Smooth muscle cell (in vitro differentiated cells): Measurements from ENCODE around the gene RNF6. TPM values are rescaled to one million over a fixed set of nuclear protein-coding genes. Genes with fewer than 3 reads are reported as not detected.

Experiments used
- DNase-seq: peaks from one replicate; lab custom pipeline; 2025; ENCODE audit not compliant: unreplicated experiment; lab: John Stamatoyannopoulos, UW
- H2AFZ ChIP-seq: fragments of 200-600 bp; sonication (generic); 2 replicates; pipeline ENCODE4 v1.6.0; 2016; ENCODE audit warnings: antibody characterized with exemption, low read depth, mild to moderate bottlenecking
- H3F3A ChIP-seq: fragments of 200-600 bp; sonication (generic); 2 replicates; pipeline ENCODE4 v1.6.0; 2017; ENCODE audit warnings: antibody characterized with exemption, low read depth
- H3K27ac ChIP-seq: fragments of 200-600 bp; sonication (generic); 2 replicates; pipeline ENCODE4 v1.5.1; 2016; ENCODE audit warnings: low read depth, mild to moderate bottlenecking
- H3K27me3 ChIP-seq: fragments of 200-600 bp; sonication (generic); 2 replicates; pipeline ENCODE4 v1.6.1; 2016; ENCODE audit warnings: low read depth, mild to moderate bottlenecking
- H3K36me3 ChIP-seq: fragments of 200-600 bp; sonication (generic); 2 replicates; pipeline ENCODE4 v1.5.1; 2016; ENCODE audit warnings: low read depth
- H3K4me1 ChIP-seq: fragments of 200-600 bp; sonication (generic); 2 replicates; pipeline ENCODE4 v1.5.1; 2016; ENCODE audit warnings: low read depth
- H3K4me2 ChIP-seq: fragments of 200-600 bp; sonication (generic); 2 replicates; pipeline ENCODE4 v1.6.0; 2016; ENCODE audit warnings: mild to moderate bottlenecking
- H3K4me3 ChIP-seq: fragments of 200-600 bp; sonication (generic); 2 replicates; pipeline ENCODE4 v1.5.1; 2016; ENCODE audit warnings: mild to moderate bottlenecking
- H3K79me2 ChIP-seq: fragments of 200-600 bp; sonication (generic); 2 replicates; pipeline ENCODE4 v1.6.0; 2016; ENCODE audit warnings: low read depth, mild to moderate bottlenecking
- H3K9ac ChIP-seq: fragments of 200-600 bp; sonication (generic); 2 replicates; pipeline ENCODE4 v1.6.0; 2016; ENCODE audit warnings: low read depth
- H3K9me3 ChIP-seq: fragments of 200-600 bp; sonication (generic); replicated peaks from 2 replicates; pipeline ENCODE4 v1.5.1; 2016; ENCODE audit warnings: low read depth
- H4K20me1 ChIP-seq: fragments of 200-600 bp; sonication (generic); 2 replicates; pipeline ENCODE4 v1.6.0; 2016; ENCODE audit warnings: low read depth
- WGBS: methylation state at CpG from one replicate; pipeline ENCODE4 v1.1.7; 2016; ENCODE audit warnings: low lambda C conversion rate; 5-methylcytosine and 5-hydroxymethylcytosine counted together
- polyA plus RNA-seq: library from polyadenylated mRNA; unstranded; fragments of >200 nt; fragmentation: Nextera tagmentation; extraction: Ambion mirVana; gene quantifications from 2 replicates; pipeline ENCODE4 v1.2.1, GENCODE V29; 2016
- total RNA-seq: library from RNA; depleted of rRNA; stranded (reverse); fragments of >200 nt; gene quantifications from 2 replicates; pipeline ENCODE4 v1.2.3, GENCODE V29; 2014
- TF ChIP-seq, protein P1 (sequence below): fragments of 200-600 bp; sonication (generic); IDR thresholded peaks from 2 replicates; pipeline ENCODE4 v1.5.1; 2017; ENCODE audit warnings: borderline replicate concordance, mild to moderate bottlenecking, antibody characterized with exemption; ENCODE audit not compliant: insufficient read depth, poor library complexity, severe bottlenecking

RNF6 gene
- total and polyA plus RNA-seq, 2 experiments from 2014 or later, result 27.8 to 47.3 TPM

DNA sequence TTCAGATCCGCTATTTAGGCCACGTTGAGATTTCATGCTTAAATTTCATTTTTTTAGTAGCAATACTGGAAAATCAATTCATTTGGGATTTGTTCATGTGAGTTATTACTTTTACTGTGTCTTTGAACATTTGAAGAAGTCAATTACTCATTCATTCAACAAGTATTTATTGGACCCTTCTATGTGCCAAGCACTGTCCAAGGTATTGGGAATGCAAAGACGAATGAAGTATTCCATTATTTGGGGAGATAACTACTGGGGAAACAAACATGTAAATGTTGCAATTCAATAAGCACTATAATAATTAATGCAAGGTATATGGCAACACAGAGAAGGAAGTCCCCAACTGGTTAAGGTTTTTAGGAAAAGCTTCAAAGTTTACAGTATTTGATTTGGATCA, 37.5 kb upstream of the RNF6 start:
- no peaks in the 10 kb centered on the region for H3K36me3 ChIP-seq
- H3K9ac ChIP-seq, result no peak overlapping the region
- H2AFZ ChIP-seq, result no peak overlapping the region
- H3K27me3 ChIP-seq, result no peaks in the 10 kb centered on the region
- no peak for DNase-seq
- no peaks in the 10 kb centered on the region for H3K9me3 ChIP-seq
- no peak overlapping the region for H3K4me2 ChIP-seq
- peaks cover 100% of the 10 kb centered on the region for H3K79me2 ChIP-seq
- H3K27ac ChIP-seq, result no peak overlapping the region
- H3F3A ChIP-seq, result no peaks in the 10 kb centered on the region
- TF ChIP-seq, protein P1, sequence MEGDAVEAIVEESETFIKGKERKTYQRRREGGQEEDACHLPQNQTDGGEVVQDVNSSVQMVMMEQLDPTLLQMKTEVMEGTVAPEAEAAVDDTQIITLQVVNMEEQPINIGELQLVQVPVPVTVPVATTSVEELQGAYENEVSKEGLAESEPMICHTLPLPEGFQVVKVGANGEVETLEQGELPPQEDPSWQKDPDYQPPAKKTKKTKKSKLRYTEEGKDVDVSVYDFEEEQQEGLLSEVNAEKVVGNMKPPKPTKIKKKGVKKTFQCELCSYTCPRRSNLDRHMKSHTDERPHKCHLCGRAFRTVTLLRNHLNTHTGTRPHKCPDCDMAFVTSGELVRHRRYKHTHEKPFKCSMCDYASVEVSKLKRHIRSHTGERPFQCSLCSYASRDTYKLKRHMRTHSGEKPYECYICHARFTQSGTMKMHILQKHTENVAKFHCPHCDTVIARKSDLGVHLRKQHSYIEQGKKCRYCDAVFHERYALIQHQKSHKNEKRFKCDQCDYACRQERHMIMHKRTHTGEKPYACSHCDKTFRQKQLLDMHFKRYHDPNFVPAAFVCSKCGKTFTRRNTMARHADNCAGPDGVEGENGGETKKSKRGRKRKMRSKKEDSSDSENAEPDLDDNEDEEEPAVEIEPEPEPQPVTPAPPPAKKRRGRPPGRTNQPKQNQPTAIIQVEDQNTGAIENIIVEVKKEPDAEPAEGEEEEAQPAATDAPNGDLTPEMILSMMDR, result no peak
- peaks cover 38% of the 10 kb centered on the region for H3K4me1 ChIP-seq
- 90% methylated on average over 3 of the region's 3 CpGs for WGBS
- no peak overlapping the region for H3K4me3 ChIP-seq
- peaks cover 86% of the 10 kb centered on the region for H4K20me1 ChIP-seq

DNA sequence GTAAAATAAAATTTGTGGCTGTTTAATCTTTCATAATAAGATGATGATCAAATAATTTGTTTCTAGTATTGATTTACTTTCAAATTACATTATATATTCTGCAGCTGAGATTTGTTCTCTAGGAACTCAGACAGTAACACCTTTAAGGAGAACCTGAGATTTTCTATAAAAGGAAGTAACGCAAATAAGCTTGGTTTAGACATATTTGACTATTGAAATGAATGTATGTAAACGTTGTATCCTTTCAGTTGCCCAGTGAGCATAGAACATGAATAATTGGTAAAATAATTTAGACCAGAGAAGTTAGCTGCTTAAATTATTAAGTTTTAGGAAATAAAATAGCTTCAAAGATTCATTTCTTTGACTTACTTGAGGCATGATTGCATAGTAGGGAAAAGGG, 34.9 kb upstream of the RNF6 start:
- peaks cover 38% of the 10 kb centered on the region for H3K4me1 ChIP-seq
- no peaks in the 10 kb centered on the region for H3F3A ChIP-seq
- no peak overlapping the region for H3K27ac ChIP-seq
- H3K9ac ChIP-seq, result no peak overlapping the region
- H3K9me3 ChIP-seq, result no peaks in the 10 kb centered on the region
- H3K4me3 ChIP-seq, result peak overlapping the region; percentile 87
- H3K27me3 ChIP-seq, result no peaks in the 10 kb centered on the region
- H3K36me3 ChIP-seq, result no peaks in the 10 kb centered on the region
- peaks cover 78% of the 10 kb centered on the region for H3K79me2 ChIP-seq
- peak overlapping the region; percentile 91 for H3K4me2 ChIP-seq
- 54% methylated on average over 2 of the region's 2 CpGs for WGBS
- TF ChIP-seq, protein P1, result no peak
- H2AFZ ChIP-seq, result no peak overlapping the region
- H4K20me1 ChIP-seq, result peaks cover 71% of the 10 kb centered on the region
- DNase-seq, result no peak

DNA sequence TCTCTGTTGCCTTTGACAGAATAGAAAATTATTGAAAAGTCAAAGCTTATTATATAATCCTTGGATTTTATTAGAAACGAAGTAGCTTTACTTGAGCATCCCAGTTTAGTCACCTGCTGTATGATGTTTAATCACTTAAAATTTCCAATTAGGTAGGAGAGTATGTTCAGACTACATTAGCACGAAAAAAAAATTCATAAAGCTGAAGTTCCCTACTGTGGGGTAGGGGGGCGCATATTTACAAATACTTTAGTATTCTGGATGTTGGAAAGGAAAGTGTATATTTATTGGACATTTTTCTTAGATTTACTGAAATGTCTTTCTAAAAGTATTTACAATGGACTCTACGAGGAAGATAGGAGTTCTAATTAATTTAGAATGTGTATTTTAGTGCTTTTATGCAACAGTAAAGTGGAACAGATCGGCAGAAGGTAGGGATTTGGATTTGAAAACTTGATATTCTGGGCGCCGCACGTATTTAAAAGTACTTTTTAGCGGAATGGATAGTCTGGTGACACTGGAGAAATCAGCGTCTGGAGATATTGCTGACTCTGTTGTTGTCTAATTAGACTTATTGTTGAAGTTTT, 33.7 kb upstream of the RNF6 start:
- Histone ChIP-seq H3K4me2 (peak overlapping the region; percentile 91), H3K9ac (no peak overlapping the region), H3K36me3 (no peaks in the 10 kb centered on the region), H3K9me3 (no peaks in the 10 kb centered on the region), H3K4me1 (peaks cover 35% of the 10 kb centered on the region), H3K27me3 (no peaks in the 10 kb centered on the region), H3F3A (no peaks in the 10 kb centered on the region), H3K79me2 (peaks cover 65% of the 10 kb centered on the region), H4K20me1 (peaks cover 58% of the 10 kb centered on the region), H2AFZ (no peak overlapping the region), H3K4me3 (peak overlapping the region; percentile 87), H3K27ac (no peak overlapping the region)
- DNase-seq, result no peak
- TF ChIP-seq, protein P1, result no peak
- 54% methylated on average over 10 of the region's 10 CpGs for WGBS

DNA sequence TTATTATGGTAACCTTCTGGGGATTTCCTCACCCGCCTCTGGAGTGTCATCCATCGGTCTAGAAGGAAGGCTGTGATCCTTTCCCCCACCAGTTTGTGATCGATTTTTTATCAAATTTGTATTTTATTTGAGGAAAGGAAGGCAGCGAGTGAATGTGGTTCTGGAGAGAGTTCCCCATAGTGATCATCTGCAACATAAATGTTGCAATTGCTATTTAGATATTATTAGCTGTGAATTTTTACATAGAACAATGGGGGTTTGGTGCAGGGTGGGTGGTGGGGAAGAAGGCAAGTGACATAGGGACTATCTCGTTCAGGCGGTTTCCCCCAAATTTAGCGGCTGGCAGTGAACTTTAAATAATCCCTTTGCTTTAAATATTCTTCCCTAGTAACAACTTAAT, 33.0 kb upstream of the RNF6 start:
- under 1% methylated on average over 7 of the region's 7 CpGs for WGBS
- Histone ChIP-seq H3K79me2 (peaks cover 58% of the 10 kb centered on the region), H3K9me3 (no peaks in the 10 kb centered on the region), H3K4me2 (peak overlapping the region; percentile 91), H3K27ac (peak overlapping the region; percentile 75), H3K9ac (peak overlapping the region; percentile 65), H3K4me1 (peaks cover 30% of the 10 kb centered on the region), H3K4me3 (peak overlapping the region; percentile 87), H2AFZ (peak overlapping the region; percentile 94), H3K36me3 (no peaks in the 10 kb centered on the region), H3K27me3 (no peaks in the 10 kb centered on the region), H4K20me1 (peaks cover 52% of the 10 kb centered on the region), H3F3A (no peaks in the 10 kb centered on the region)
- DNase-seq, result no peak
- TF ChIP-seq, protein P1, result no peak
